ENCODE results near the gene CIPC.

GRCh38 chr14:77107228-77107627, 9.2 kb downstream of the CIPC start:
- TF ChIP-seq CTCF (IDR thresholded peaks at IDR 0.05) (no peak), EZH2 (IDR thresholded peaks at IDR 0.05; ENCODE audit: borderline replicate concordance, insufficient read depth, low read depth, low read length, poor library complexity, severe bottlenecking) (no peak)

Data from B cell (primary cell).